Panc1 (cell line): ENCODE data around the gene PUDP. TPM values are rescaled to one million over a fixed set of nuclear protein-coding genes. Genes with fewer than 3 reads are reported as not detected.

ENCODE experiments used
- ATAC-seq: fragments of 200-7000 bp; cut with Tn5 transposase; 2 replicates; pipeline ENCODE4 v1.9.1; 2020; ENCODE audit warnings: mild to moderate bottlenecking, moderate library complexity
- BruUV-seq: library from RNA; stranded (reverse); fragments of 400-500 nt; replicated peaks from 2 replicates; lab custom pipeline; 2021; lab: Mats Ljungman, UMichigan
- CTCF ChIA-PET: fragments of 300-600 bp; sonication (Branson Sonifier 250); formaldehyde crosslinking; loops from one replicate; lab custom pipeline; 2022; ENCODE audit warnings: antibody characterized with exemption; lab: Charles Lee
- POLR2A ChIA-PET: fragments of 300-600 bp; sonication (Branson Sonifier 250); formaldehyde crosslinking; loops from one replicate; lab custom pipeline; 2022; ENCODE audit warnings: antibody characterized with exemption; lab: Charles Lee
- DNase-seq: peaks from one replicate; pipeline ENCODE4 v3.0.0-alpha.2; 2010; ENCODE audit warnings: low read depth, low spot score
- H3K27ac ChIP-seq: 2 replicates; pipeline ENCODE4 v1.5.1; 2011; ENCODE audit warnings: mild to moderate bottlenecking, low read length, inconsistent platforms
- H3K27me3 ChIP-seq: fragments of 200-500 bp; sonication (Bioruptor generic); 2 replicates; pipeline ENCODE4 v1.6.0; 2014; ENCODE audit warnings: low read length, inconsistent platforms; ENCODE audit not compliant: control insufficient read depth, insufficient read depth
- H3K36me3 ChIP-seq: fragments of 200-500 bp; sonication (Bioruptor generic); 2 replicates; pipeline ENCODE4 v1.5.1; 2014; ENCODE audit warnings: inconsistent platforms, mild to moderate bottlenecking, low read length, moderate library complexity; ENCODE audit not compliant: control insufficient read depth, insufficient read depth
- H3K4me1 ChIP-seq: 2 replicates; pipeline ENCODE4 v1.5.1; 2011; ENCODE audit warnings: inconsistent platforms, mild to moderate bottlenecking, low read length, moderate library complexity; ENCODE audit not compliant: control insufficient read depth, insufficient read depth
- H3K4me3 ChIP-seq, 2 experiments: 2 replicates each; pipeline ENCODE4 v1.5.1; 2011 to 2012; ENCODE audit warnings: low read depth in 2 of 2, low read length in 2 of 2, mild to moderate bottlenecking in 2 of 2, inconsistent platforms in 1 of 2, moderate library complexity in 1 of 2
- H3K9me3 ChIP-seq: fragments of 200-500 bp; sonication (Bioruptor generic); 2 replicates; pipeline ENCODE4 v1.5.1; 2014; ENCODE audit warnings: low read depth, mild to moderate bottlenecking, inconsistent platforms, low read length, moderate library complexity; ENCODE audit not compliant: control insufficient read depth, insufficient read depth
- POLR2AphosphoS5 ChIP-seq: IDR thresholded peaks from 2 replicates; pipeline ENCODE4 v1.6.1; 2012; ENCODE audit warnings: mild to moderate bottlenecking, low read depth, low read length, moderate library complexity
- SIN3A ChIP-seq: IDR thresholded peaks from 2 replicates; pipeline ENCODE4 v1.6.1; 2012; ENCODE audit warnings: low read depth, mild to moderate bottlenecking, low read length, moderate library complexity, borderline replicate concordance; ENCODE audit not compliant: insufficient read depth
- TCF7L2 ChIP-seq: IDR thresholded peaks from 2 replicates; pipeline ENCODE4 v1.6.1; 2011; ENCODE audit warnings: mild to moderate bottlenecking, low read depth, low read length, inconsistent platforms
- in situ Hi-C: cut with HindIII; loops from 2 replicates; pipeline ENCODE4 v1.10.0; 2016; ENCODE audit warnings: low sequenced_read_pairs, low pct_unique_long_range_greater_than_20kb
- intact Hi-C: fragments of 100-400 bp; cut with micrococcal nuclease; formaldehyde crosslinking; loops from one replicate; pipeline ENCODE4 v1.10.0; 2022; ENCODE audit not compliant: unreplicated experiment
- total RNA-seq: library from RNA; stranded (reverse); gene quantifications from one replicate; pipeline ENCODE4 v1.2.1, GENCODE V29; 2021; ENCODE audit not compliant: unreplicated experiment
- TF ChIP-seq, protein P1 (sequence below), 2 experiments: IDR thresholded peaks; 2 replicates each; pipeline ENCODE4 v1.6.1; 2011 to 2012; ENCODE audit warnings: low read depth in 2 of 2, control low read depth in 1 of 2, low read length in 1 of 2, mild to moderate bottlenecking in 1 of 2, moderate library complexity in 1 of 2; ENCODE audit not compliant: insufficient read depth in 1 of 2
- TF ChIP-seq, protein P2 (sequence below): fragments of 450-650 bp; IDR thresholded peaks from 2 replicates; pipeline ENCODE4 v1.5.1; 2017; ENCODE audit warnings: mild to moderate bottlenecking

Gene PUDP
- total RNA-seq, 1 experiment from 2014 or later = 14.2 TPM

DNA sequence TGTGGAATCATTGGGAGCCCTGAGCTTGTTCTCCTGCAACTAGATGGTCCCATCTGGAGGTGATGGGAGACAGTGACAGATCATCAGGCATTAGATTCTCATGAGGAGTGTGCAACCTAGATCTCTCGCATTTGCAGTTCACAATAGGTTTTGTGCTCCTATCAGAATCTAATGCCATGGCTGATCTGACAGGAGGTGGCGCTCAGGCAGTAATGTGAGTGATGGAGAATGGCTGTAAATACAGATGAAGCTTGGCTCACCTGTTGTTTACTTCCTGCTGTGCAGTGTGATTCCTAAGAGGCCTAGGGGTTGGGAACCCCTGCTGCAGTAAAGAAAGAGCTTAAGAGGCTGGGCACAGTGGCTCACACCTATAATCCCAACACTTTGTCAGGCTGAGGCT, 42.2 kb upstream of the PUDP start:
- POLR2A ChIA-PET = no interaction called here
- intact Hi-C loops = no loop called here
- ATAC-seq (no peak), DNase-seq (no peak)
- in situ Hi-C loops = no loop called here
- H3K4me3 ChIP-seq = no peak overlapping the region
- no peaks in the 10 kb centered on the region for H3K36me3 ChIP-seq
- H3K4me1 ChIP-seq = no peaks in the 10 kb centered on the region
- H3K9me3 ChIP-seq = no peaks in the 10 kb centered on the region
- BruUV-seq = no TSS peak
- H3K27ac ChIP-seq = no peak overlapping the region
- CTCF ChIA-PET = no interaction called here
- TF ChIP-seq POLR2AphosphoS5 = no peak
- no peak for TF ChIP-seq SIN3A
- TF ChIP-seq, protein P1, sequence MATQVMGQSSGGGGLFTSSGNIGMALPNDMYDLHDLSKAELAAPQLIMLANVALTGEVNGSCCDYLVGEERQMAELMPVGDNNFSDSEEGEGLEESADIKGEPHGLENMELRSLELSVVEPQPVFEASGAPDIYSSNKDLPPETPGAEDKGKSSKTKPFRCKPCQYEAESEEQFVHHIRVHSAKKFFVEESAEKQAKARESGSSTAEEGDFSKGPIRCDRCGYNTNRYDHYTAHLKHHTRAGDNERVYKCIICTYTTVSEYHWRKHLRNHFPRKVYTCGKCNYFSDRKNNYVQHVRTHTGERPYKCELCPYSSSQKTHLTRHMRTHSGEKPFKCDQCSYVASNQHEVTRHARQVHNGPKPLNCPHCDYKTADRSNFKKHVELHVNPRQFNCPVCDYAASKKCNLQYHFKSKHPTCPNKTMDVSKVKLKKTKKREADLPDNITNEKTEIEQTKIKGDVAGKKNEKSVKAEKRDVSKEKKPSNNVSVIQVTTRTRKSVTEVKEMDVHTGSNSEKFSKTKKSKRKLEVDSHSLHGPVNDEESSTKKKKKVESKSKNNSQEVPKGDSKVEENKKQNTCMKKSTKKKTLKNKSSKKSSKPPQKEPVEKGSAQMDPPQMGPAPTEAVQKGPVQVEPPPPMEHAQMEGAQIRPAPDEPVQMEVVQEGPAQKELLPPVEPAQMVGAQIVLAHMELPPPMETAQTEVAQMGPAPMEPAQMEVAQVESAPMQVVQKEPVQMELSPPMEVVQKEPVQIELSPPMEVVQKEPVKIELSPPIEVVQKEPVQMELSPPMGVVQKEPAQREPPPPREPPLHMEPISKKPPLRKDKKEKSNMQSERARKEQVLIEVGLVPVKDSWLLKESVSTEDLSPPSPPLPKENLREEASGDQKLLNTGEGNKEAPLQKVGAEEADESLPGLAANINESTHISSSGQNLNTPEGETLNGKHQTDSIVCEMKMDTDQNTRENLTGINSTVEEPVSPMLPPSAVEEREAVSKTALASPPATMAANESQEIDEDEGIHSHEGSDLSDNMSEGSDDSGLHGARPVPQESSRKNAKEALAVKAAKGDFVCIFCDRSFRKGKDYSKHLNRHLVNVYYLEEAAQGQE (IDR thresholded peaks at IDR 0.05; ENCODE audit: insufficient read depth in 1 of 2, low read depth in 2 of 2, low read length in 1 of 2) = no peak
- no peak for TF ChIP-seq TCF7L2
- TF ChIP-seq, protein P2, sequence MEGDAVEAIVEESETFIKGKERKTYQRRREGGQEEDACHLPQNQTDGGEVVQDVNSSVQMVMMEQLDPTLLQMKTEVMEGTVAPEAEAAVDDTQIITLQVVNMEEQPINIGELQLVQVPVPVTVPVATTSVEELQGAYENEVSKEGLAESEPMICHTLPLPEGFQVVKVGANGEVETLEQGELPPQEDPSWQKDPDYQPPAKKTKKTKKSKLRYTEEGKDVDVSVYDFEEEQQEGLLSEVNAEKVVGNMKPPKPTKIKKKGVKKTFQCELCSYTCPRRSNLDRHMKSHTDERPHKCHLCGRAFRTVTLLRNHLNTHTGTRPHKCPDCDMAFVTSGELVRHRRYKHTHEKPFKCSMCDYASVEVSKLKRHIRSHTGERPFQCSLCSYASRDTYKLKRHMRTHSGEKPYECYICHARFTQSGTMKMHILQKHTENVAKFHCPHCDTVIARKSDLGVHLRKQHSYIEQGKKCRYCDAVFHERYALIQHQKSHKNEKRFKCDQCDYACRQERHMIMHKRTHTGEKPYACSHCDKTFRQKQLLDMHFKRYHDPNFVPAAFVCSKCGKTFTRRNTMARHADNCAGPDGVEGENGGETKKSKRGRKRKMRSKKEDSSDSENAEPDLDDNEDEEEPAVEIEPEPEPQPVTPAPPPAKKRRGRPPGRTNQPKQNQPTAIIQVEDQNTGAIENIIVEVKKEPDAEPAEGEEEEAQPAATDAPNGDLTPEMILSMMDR = no peak
- no peaks in the 10 kb centered on the region for H3K27me3 ChIP-seq

DNA sequence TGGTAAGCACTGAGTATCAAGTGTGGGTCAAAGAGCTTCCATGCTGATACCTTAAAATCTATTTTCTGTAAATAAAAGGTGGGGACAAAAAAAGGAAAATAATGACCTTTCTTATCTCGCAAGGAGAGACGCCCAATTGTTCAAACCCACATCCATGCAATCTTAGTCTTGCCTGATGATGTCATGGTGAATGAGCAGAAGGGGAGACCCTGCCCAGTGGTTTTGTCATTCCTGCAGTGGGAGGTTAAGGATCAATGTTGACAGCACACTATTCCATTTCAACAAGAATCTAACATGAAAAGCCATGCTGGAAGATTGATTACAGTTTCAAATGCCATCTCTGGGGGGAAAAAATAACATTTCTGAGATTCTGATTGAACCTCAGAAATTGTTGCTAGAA, 40.7 kb upstream of the PUDP start:
- no peak overlapping the region for H3K27ac ChIP-seq
- in situ Hi-C loops (no loop called here), intact Hi-C loops (no loop called here)
- H3K36me3 ChIP-seq = no peaks in the 10 kb centered on the region
- H3K4me3 ChIP-seq = no peak overlapping the region
- POLR2A ChIA-PET = no interaction called here
- no peak for TF ChIP-seq TCF7L2
- no peak for TF ChIP-seq SIN3A
- TF ChIP-seq POLR2AphosphoS5 = no peak
- TF ChIP-seq, protein P1 (IDR thresholded peaks at IDR 0.05; ENCODE audit: insufficient read depth in 1 of 2, low read depth in 2 of 2, low read length in 1 of 2) = no peak
- TF ChIP-seq, protein P2 = no peak
- DNase-seq (no peak), ATAC-seq (no peak)
- CTCF ChIA-PET = no interaction called here
- H3K27me3 ChIP-seq = no peaks in the 10 kb centered on the region
- H3K9me3 ChIP-seq = no peaks in the 10 kb centered on the region
- no TSS peak for BruUV-seq
- no peaks in the 10 kb centered on the region for H3K4me1 ChIP-seq
